Activated CD4-positive, CD25-positive, alpha-beta regulatory T cell treated with anti-CD3 and anti-CD28 coated beads, Interleukin-2, amount 50 U/mL, for 16 hours (primary cell): ENCODE results near the gene RITA1.

Source experiments
- DNase-seq: peaks from one replicate; pipeline ENCODE4 v3.0.0-alpha.2; 2020; ENCODE audit warnings: low read depth, low spot score

Gene RITA1

GRCh38 chr12:113230315-113231234 lies 45.1 kb downstream of the RITA1 start:
- no peak for DNase-seq

- no peak for DNase-seq
Observed at GRCh38 chr12:113231235-113232088, 45.9 kb downstream of the RITA1 start.

- DNase-seq, result no peak
Observed at GRCh38 chr12:113232089-113232839, 46.7 kb downstream of the RITA1 start.

- DNase-seq, result peak; percentile 24
Observed at GRCh38 chr12:113232840-113233585, 47.5 kb downstream of the RITA1 start.

- no peak for DNase-seq
Observed at GRCh38 chr12:113233967-113234366, 48.4 kb downstream of the RITA1 start.

GRCh38 chr12:113234483-113234882 lies 49.0 kb downstream of the RITA1 start:
- DNase-seq, result no peak

- DNase-seq, result no peak
Observed at GRCh38 chr12:113235976-113236375, 50.5 kb downstream of the RITA1 start.

- DNase-seq, result no peak
Observed at GRCh38 chr12:113236539-113237399, 51.2 kb downstream of the RITA1 start.

GRCh38 chr12:113237748-113238147 lies 52.2 kb downstream of the RITA1 start:
- no peak for DNase-seq

GRCh38 chr12:113238309-113238708 lies 52.8 kb downstream of the RITA1 start:
- no peak for DNase-seq

- DNase-seq, result no peak
Observed at GRCh38 chr12:113239288-113239771, 53.8 kb downstream of the RITA1 start.

- no peak for DNase-seq
Observed at GRCh38 chr12:113239811-113240331, 54.4 kb downstream of the RITA1 start.

- no peak for DNase-seq
Observed at GRCh38 chr12:113240395-113240794, 54.9 kb downstream of the RITA1 start.

- no peak for DNase-seq
Observed at GRCh38 chr12:113241191-113242025, 55.9 kb downstream of the RITA1 start.
